Measurements from ENCODE around the gene FAU.

Gene FAU

GRCh38 chr11:65078786-65079342 is 43.1 kb downstream of the FAU start:
- H3K27ac ChIP-seq (ENCODE audit: low read depth, low read length), result no peak overlapping the region
- no peaks in the 10 kb centered on the region for H3K27me3 ChIP-seq (ENCODE audit: control insufficient read depth in 1 of 2, insufficient read depth in 2 of 2, low read length in 2 of 2)
- peaks cover 0 to 3% of the 10 kb centered on the region in 2 donors for H3K36me3 ChIP-seq (ENCODE audit: control insufficient read depth in 1 of 2, insufficient read depth in 2 of 2, low read length in 2 of 2)
- H3K9me3 ChIP-seq (ENCODE audit: control insufficient read depth in 1 of 2, low read length in 2 of 2), result no peaks in the 10 kb centered on the region
- H3K4me1 ChIP-seq (ENCODE audit: control insufficient read depth in 1 of 2, insufficient read depth in 2 of 2, low read length in 2 of 2), result peaks cover 22 to 24% of the 10 kb centered on the region in 2 donors
- peak overlapping the region in 1 of 2 donors; percentile 25 for H3K4me3 ChIP-seq (ENCODE audit: low read depth in 1 of 2, low read length in 2 of 2)
- peak overlapping the region; percentile 54 for H3K9ac ChIP-seq (ENCODE audit: low read depth in 1 of 2, low read length in 2 of 2)

DNA sequence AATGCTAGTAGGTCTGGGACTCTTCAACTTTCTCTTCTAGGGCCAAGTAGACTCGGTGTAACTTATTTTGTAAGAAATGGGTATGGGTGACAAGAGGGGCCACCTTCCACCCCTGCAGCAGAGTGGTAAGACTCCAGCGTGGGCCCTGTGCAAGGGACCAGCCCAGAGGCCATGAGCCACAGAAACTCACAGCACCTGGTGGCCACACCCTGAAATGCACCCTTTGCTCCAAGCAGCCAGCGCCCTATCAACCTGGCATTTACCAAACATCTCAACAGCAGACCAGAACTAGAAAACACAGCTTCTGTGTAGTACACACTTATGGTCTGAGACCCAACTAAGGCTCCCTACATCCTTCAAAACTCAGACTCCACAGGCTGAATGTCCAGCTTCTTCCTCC is 43.8 kb downstream of the FAU start:
- H3K4me3 ChIP-seq (ENCODE audit: low read depth in 1 of 2, low read length in 2 of 2), result peak overlapping the region in 1 of 2 donors; percentile 25
- peaks cover 16 to 19% of the 10 kb centered on the region in 2 donors for H3K4me1 ChIP-seq (ENCODE audit: control insufficient read depth in 1 of 2, insufficient read depth in 2 of 2, low read length in 2 of 2)
- no peaks in the 10 kb centered on the region for H3K9me3 ChIP-seq (ENCODE audit: control insufficient read depth in 1 of 2, low read length in 2 of 2)
- H3K27ac ChIP-seq (ENCODE audit: low read depth, low read length), result no peak overlapping the region
- H3K36me3 ChIP-seq (ENCODE audit: control insufficient read depth in 1 of 2, insufficient read depth in 2 of 2, low read length in 2 of 2), result peaks cover 0 to 3% of the 10 kb centered on the region in 2 donors
- H3K9ac ChIP-seq (ENCODE audit: low read depth in 1 of 2, low read length in 2 of 2), result peak overlapping the region; percentile 54
- no peaks in the 10 kb centered on the region for H3K27me3 ChIP-seq (ENCODE audit: control insufficient read depth in 1 of 2, insufficient read depth in 2 of 2, low read length in 2 of 2)

GRCh38 chr11:65077451-65077850 is 44.5 kb downstream of the FAU start:
- Histone ChIP-seq H3K4me1 (ENCODE audit: control insufficient read depth in 1 of 2, insufficient read depth in 2 of 2, low read length in 2 of 2) (peaks cover 10 to 15% of the 10 kb centered on the region in 2 donors), H3K9ac (ENCODE audit: low read depth in 1 of 2, low read length in 2 of 2) (no peak overlapping the region), H3K36me3 (ENCODE audit: control insufficient read depth in 1 of 2, insufficient read depth in 2 of 2, low read length in 2 of 2) (peaks cover 0 to 3% of the 10 kb centered on the region in 2 donors), H3K9me3 (ENCODE audit: control insufficient read depth in 1 of 2, low read length in 2 of 2) (no peaks in the 10 kb centered on the region), H3K27me3 (ENCODE audit: control insufficient read depth in 1 of 2, insufficient read depth in 2 of 2, low read length in 2 of 2) (no peaks in the 10 kb centered on the region), H3K27ac (ENCODE audit: low read depth, low read length) (no peak overlapping the region), H3K4me3 (ENCODE audit: low read depth in 1 of 2, low read length in 2 of 2) (no peak overlapping the region)

GRCh38 chr11:65072631-65072966 is 49.3 kb downstream of the FAU start:
- H3K36me3 ChIP-seq (ENCODE audit: control insufficient read depth in 1 of 2, insufficient read depth in 2 of 2, low read length in 2 of 2), result no peaks in the 10 kb centered on the region
- H3K27me3 ChIP-seq (ENCODE audit: control insufficient read depth in 1 of 2, insufficient read depth in 2 of 2, low read length in 2 of 2), result no peaks in the 10 kb centered on the region
- peaks cover 0 to under 1% of the 10 kb centered on the region in 2 donors for H3K4me1 ChIP-seq (ENCODE audit: control insufficient read depth in 1 of 2, insufficient read depth in 2 of 2, low read length in 2 of 2)
- H3K9ac ChIP-seq (ENCODE audit: low read depth in 1 of 2, low read length in 2 of 2), result no peak overlapping the region
- H3K27ac ChIP-seq (ENCODE audit: low read depth, low read length), result no peak overlapping the region
- no peaks in the 10 kb centered on the region for H3K9me3 ChIP-seq (ENCODE audit: control insufficient read depth in 1 of 2, low read length in 2 of 2)
- H3K4me3 ChIP-seq (ENCODE audit: low read depth in 1 of 2, low read length in 2 of 2), result no peak overlapping the region

- Histone ChIP-seq H3K27ac (ENCODE audit: low read depth, low read length) (no peak overlapping the region), H3K27me3 (ENCODE audit: control insufficient read depth in 1 of 2, insufficient read depth in 2 of 2, low read length in 2 of 2) (no peaks in the 10 kb centered on the region), H3K9me3 (ENCODE audit: control insufficient read depth in 1 of 2, low read length in 2 of 2) (no peaks in the 10 kb centered on the region), H3K4me1 (ENCODE audit: control insufficient read depth in 1 of 2, insufficient read depth in 2 of 2, low read length in 2 of 2) (no peaks in the 10 kb centered on the region), H3K36me3 (ENCODE audit: control insufficient read depth in 1 of 2, insufficient read depth in 2 of 2, low read length in 2 of 2) (no peaks in the 10 kb centered on the region), H3K4me3 (ENCODE audit: low read depth in 1 of 2, low read length in 2 of 2) (no peak overlapping the region), H3K9ac (ENCODE audit: low read depth in 1 of 2, low read length in 2 of 2) (no peak overlapping the region)
These were observed 49.9 kb downstream of the FAU start for GRCh38 chr11:65071907-65072630.

Measured in duodenal mucosa (tissue), 2 donors.